SK-N-SH (cell line): Measurements from ENCODE around the gene CTSG. TPM values are rescaled to one million over a fixed set of nuclear protein-coding genes. Genes with fewer than 3 reads are reported as not detected.

Source experiments
- CTCF ChIA-PET: fragments of 300-600, 350-600 bp; formaldehyde crosslinking; extraction: SDS; loops from one replicate; lab custom pipeline; 2021; lab: Yijun Ruan, JAX
- POLR2A ChIA-PET: fragments of 350-600 bp; sonication (Branson Sonifier 250); formaldehyde crosslinking; extraction: SDS; loops from one replicate; lab custom pipeline; 2020; ENCODE audit warnings: antibody characterized with exemption, inconsistent platforms; lab: Yijun Ruan, JAX
- DNase-seq: peaks from one replicate; pipeline ENCODE4 v3.0.0; 2012
- H2AFZ ChIP-seq: fragments of 200-600 bp; sonication (generic); 2 replicates; pipeline ENCODE4 v1.8.1; 2016; ENCODE audit warnings: antibody characterized with exemption, mild to moderate bottlenecking, low read depth
- H3F3A ChIP-seq: fragments of 200-600 bp; sonication (generic); replicated peaks from 2 replicates; pipeline ENCODE3; 2016; ENCODE audit warnings: antibody characterized with exemption, mild to moderate bottlenecking; ENCODE audit not compliant: insufficient read depth
- H3K27ac ChIP-seq, 2 experiments: fragments of 200-500 bp in 1 of 2; fragments of 200-600 bp in 1 of 2; sonication (Bioruptor generic) in 1 of 2; sonication (generic), shearing (Covaris generic) in 1 of 2; 2 replicates each; pipeline versions ENCODE4 v1.5.1 to v1.6.1; 2014 to 2016; ENCODE audit warnings: low read depth in 2 of 2, inconsistent platforms in 1 of 2, low read length in 1 of 2, mild to moderate bottlenecking in 1 of 2, mixed read lengths in 1 of 2
- H3K27me3 ChIP-seq: fragments of 200-600 bp; sonication (generic), shearing (Covaris generic); 2 replicates; pipeline ENCODE4 v1.6.1; 2016; ENCODE audit warnings: mixed run types; ENCODE audit not compliant: insufficient read depth
- H3K36me3 ChIP-seq, 2 experiments: fragments of 200-500 bp in 1 of 2; fragments of 200-600 bp in 1 of 2; sonication (Bioruptor generic) in 1 of 2; sonication (generic) in 1 of 2; replicated peaks in 1 of 2; 2 replicates each; pipeline versions ENCODE3 to v1.5.1; 2014 to 2016; ENCODE audit warnings: low read length in 1 of 2, mild to moderate bottlenecking in 1 of 2; ENCODE audit not compliant: insufficient read depth in 2 of 2, control insufficient read depth in 1 of 2
- H3K4me1 ChIP-seq, 2 experiments: fragments of 200-500 bp in 1 of 2; fragments of 200-600 bp in 1 of 2; sonication (Bioruptor generic) in 1 of 2; sonication (generic), shearing (Covaris generic) in 1 of 2; 2 replicates each; pipeline versions ENCODE4 v1.5.1 to v1.6.1; 2014 to 2016; ENCODE audit warnings: low read depth in 1 of 2, low read length in 1 of 2, mixed run types in 1 of 2; ENCODE audit not compliant: insufficient read depth in 2 of 2, control insufficient read depth in 1 of 2
- H3K4me2 ChIP-seq: fragments of 200-600 bp; sonication (generic), shearing (Covaris generic); 2 replicates; pipeline ENCODE4 v1.6.1; 2017; ENCODE audit warnings: mixed run types
- H3K4me3 ChIP-seq, 2 experiments: fragments of 200-500 bp in 1 of 2; fragments of 200-600 bp in 1 of 2; sonication (Bioruptor generic) in 1 of 2; sonication (generic), shearing (Covaris generic) in 1 of 2; 2 replicates each; pipeline versions ENCODE4 v1.5.1 to v1.8.1; 2014 to 2016; ENCODE audit warnings: low read depth in 2 of 2, inconsistent platforms in 1 of 2, low read length in 1 of 2, mild to moderate bottlenecking in 1 of 2, mixed read lengths in 1 of 2, moderate library complexity in 1 of 2
- H3K79me2 ChIP-seq: fragments of 200-600 bp; sonication (generic); 2 replicates; pipeline ENCODE4 v1.8.1; 2017; ENCODE audit warnings: mild to moderate bottlenecking; ENCODE audit not compliant: insufficient read depth
- H3K9ac ChIP-seq: fragments of 200-600 bp; sonication (generic); 2 replicates; pipeline ENCODE4 v1.6.1; 2017; ENCODE audit warnings: mixed run types
- H3K9me2 ChIP-seq: fragments of 200-600 bp; sonication (generic); 2 replicates; pipeline ENCODE4 v1.6.1; 2017; ENCODE audit warnings: mixed run types
- H3K9me3 ChIP-seq: fragments of 200-600 bp; sonication (generic); 2 replicates; pipeline ENCODE4 v1.6.1; 2017; ENCODE audit warnings: mixed run types, mild to moderate bottlenecking, moderate library complexity
- H4K20me1 ChIP-seq: fragments of 200-600 bp; sonication (generic); 2 replicates; pipeline ENCODE4 v1.6.1; 2017; ENCODE audit warnings: mild to moderate bottlenecking, mixed run types; ENCODE audit not compliant: insufficient read depth
- CHD2 ChIP-seq: fragments of 150-350 bp; IDR thresholded peaks from 2 replicates; pipeline ENCODE4 v1.6.1; 2018; ENCODE audit warnings: low read length; ENCODE audit not compliant: partially characterized antibody
- EZH2phosphoT487 ChIP-seq: fragments of 200-600 bp; sonication (generic); IDR thresholded peaks from 2 replicates; pipeline ENCODE4 v1.6.1; 2017; ENCODE audit warnings: low read depth, mixed run types, mild to moderate bottlenecking, antibody characterized with exemption, moderate library complexity, borderline replicate concordance
- FOSL2 ChIP-seq: IDR thresholded peaks from 2 replicates; pipeline ENCODE4 v1.4.0; 2012; ENCODE audit warnings: low read depth, mild to moderate bottlenecking, moderate library complexity, borderline replicate concordance
- GABPA ChIP-seq: IDR thresholded peaks from 2 replicates; pipeline ENCODE4 v1.4.0; 2012; ENCODE audit warnings: low read depth, mild to moderate bottlenecking
- GATA2 ChIP-seq: sonication (generic); formaldehyde crosslinking; IDR thresholded peaks from 2 replicates; pipeline ENCODE4 v1.5.0; 2020; ENCODE audit warnings: mild to moderate bottlenecking, missing genetic modification reagents
- JUND ChIP-seq: IDR thresholded peaks from 2 replicates; pipeline ENCODE4 v1.4.0; 2012
- MEF2A ChIP-seq: IDR thresholded peaks from 2 replicates; pipeline ENCODE4 v1.4.0; 2012; ENCODE audit warnings: low read depth, borderline replicate concordance
- MXI1 ChIP-seq: IDR thresholded peaks from 2 replicates; pipeline ENCODE4 v1.6.1; 2012; ENCODE audit warnings: mild to moderate bottlenecking, low read depth, low read length, improper control_type of control experiment
- NFIC ChIP-seq: IDR thresholded peaks from 2 replicates; pipeline ENCODE4 v1.4.0; 2012; ENCODE audit warnings: borderline replicate concordance
- NRF1 ChIP-seq: IDR thresholded peaks from 2 replicates; pipeline ENCODE4 v1.6.1; 2012; ENCODE audit warnings: low read depth, mild to moderate bottlenecking, low read length
- POLR2AphosphoS5 ChIP-seq: IDR thresholded peaks from 2 replicates; pipeline ENCODE4 v1.6.1; 2012; ENCODE audit warnings: low read depth, low read length
- RAD21 ChIP-seq: IDR thresholded peaks from 2 replicates; pipeline ENCODE4 v1.6.1; 2012; ENCODE audit warnings: mild to moderate bottlenecking, low read length
- RCOR1 ChIP-seq: fragments of 150-350 bp; IDR thresholded peaks from 2 replicates; pipeline ENCODE4 v1.6.1; 2017; ENCODE audit warnings: antibody characterized with exemption, low read length
- RFX5 ChIP-seq: IDR thresholded peaks from 2 replicates; pipeline ENCODE4 v1.6.1; 2012; ENCODE audit warnings: mild to moderate bottlenecking, improper control_type of control experiment, low read length
- RXRA ChIP-seq: IDR thresholded peaks from 2 replicates; pipeline ENCODE4 v1.4.0; 2012; ENCODE audit warnings: low read depth, mild to moderate bottlenecking, borderline replicate concordance
- SMC3 ChIP-seq: IDR thresholded peaks from 2 replicates; pipeline ENCODE4 v1.6.1; 2012; ENCODE audit warnings: low read depth, low read length, improper control_type of control experiment
- TCF12 ChIP-seq: IDR thresholded peaks from 2 replicates; pipeline ENCODE4 v1.4.0; 2012
- TEAD4 ChIP-seq: IDR thresholded peaks from 2 replicates; pipeline ENCODE4 v1.4.0; 2012; ENCODE audit warnings: mild to moderate bottlenecking, borderline replicate concordance; ENCODE audit not compliant: insufficient read depth
- YY1 ChIP-seq: IDR thresholded peaks from 2 replicates; pipeline ENCODE4 v1.4.0; 2012; ENCODE audit warnings: low read depth, mild to moderate bottlenecking
- WGBS: methylation state at CpG from one replicate; pipeline ENCODE4 v1.1.6; 2017; ENCODE audit warnings: low lambda C conversion rate; 5-methylcytosine and 5-hydroxymethylcytosine counted together
- polyA plus RNA-seq, 3 experiments: library from polyadenylated mRNA; depleted of rRNA; stranded (reverse); fragments of >200 nt; gene quantifications; 2 replicates each; pipeline ENCODE4 v1.2.3, GENCODE V29; 2012
- TF ChIP-seq, protein P1 (sequence below): IDR thresholded peaks from 2 replicates; pipeline ENCODE4 v1.4.0; 2012; ENCODE audit warnings: low read depth, borderline replicate concordance
- TF ChIP-seq, protein P2 (sequence below): IDR thresholded peaks from 2 replicates; pipeline ENCODE4 v1.4.0; 2012; ENCODE audit warnings: low read depth, borderline replicate concordance
- TF ChIP-seq, protein P3 (sequence below): fragments of 150-350 bp; IDR thresholded peaks from 2 replicates; pipeline ENCODE4 v1.6.1; 2016; ENCODE audit warnings: mild to moderate bottlenecking, low read depth, low read length
- TF ChIP-seq, protein P4 (sequence below): fragments of 200-600 bp; sonication (generic); IDR thresholded peaks from 2 replicates; pipeline ENCODE4 v1.6.1; 2017; ENCODE audit warnings: antibody characterized with exemption, mild to moderate bottlenecking, moderate library complexity
- TF ChIP-seq, protein P5 (sequence below): fragments of 150-350 bp; IDR thresholded peaks from 2 replicates; pipeline ENCODE4 v1.6.1; 2017; ENCODE audit warnings: antibody characterized with exemption, low read length, low read depth, borderline replicate concordance

The CTSG gene
- polyA plus RNA-seq, 1 of the 3 experiments (the other 2 are of a cell fraction) = not detected

DNA sequence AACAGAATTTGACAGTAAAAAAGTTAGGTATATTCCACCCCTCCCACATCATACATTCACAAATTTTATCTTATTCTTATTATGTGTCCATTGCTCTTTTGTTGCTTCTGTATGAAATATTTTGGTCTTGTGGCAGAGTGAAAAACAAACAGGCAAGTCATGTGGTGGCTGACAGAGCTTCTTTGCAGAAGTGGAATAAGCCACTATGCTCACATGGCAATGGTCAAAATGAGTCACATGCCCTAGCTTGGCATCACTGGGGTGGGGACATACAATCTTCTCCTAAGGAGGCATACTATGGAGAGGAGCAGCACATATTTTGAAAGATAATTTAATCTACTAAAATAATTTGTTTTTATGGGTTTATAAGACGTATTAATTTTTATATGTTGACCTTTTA is 40.3 kb downstream of the CTSG start:
- Histone ChIP-seq H3K36me3 (no peaks in the 10 kb centered on the region), H3K27ac (no peak overlapping the region), H3K4me2 (no peak overlapping the region), H3K9me3 (no peaks in the 10 kb centered on the region), H3K9ac (no peak overlapping the region), H3K4me3 (no peak overlapping the region), H4K20me1 (no peaks in the 10 kb centered on the region), H3K4me1 (no peaks in the 10 kb centered on the region), H2AFZ (no peak overlapping the region), H3K9me2 (no peaks in the 10 kb centered on the region), H3K27me3 (no peaks in the 10 kb centered on the region), H3F3A (no peaks in the 10 kb centered on the region), H3K79me2 (no peaks in the 10 kb centered on the region)
- 2% methylated on average over 1 of the region's 1 CpG for WGBS
- ChIA-PET POLR2A (no interaction called here), CTCF (no interaction called here)
- no peak for DNase-seq
- no peak for TF ChIP-seq TEAD4
- no peak for TF ChIP-seq GABPA
- no peak for TF ChIP-seq CHD2
- TF ChIP-seq RFX5 = no peak
- TF ChIP-seq, protein P1, sequence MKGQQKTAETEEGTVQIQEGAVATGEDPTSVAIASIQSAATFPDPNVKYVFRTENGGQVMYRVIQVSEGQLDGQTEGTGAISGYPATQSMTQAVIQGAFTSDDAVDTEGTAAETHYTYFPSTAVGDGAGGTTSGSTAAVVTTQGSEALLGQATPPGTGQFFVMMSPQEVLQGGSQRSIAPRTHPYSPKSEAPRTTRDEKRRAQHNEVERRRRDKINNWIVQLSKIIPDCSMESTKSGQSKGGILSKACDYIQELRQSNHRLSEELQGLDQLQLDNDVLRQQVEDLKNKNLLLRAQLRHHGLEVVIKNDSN = no peak
- TF ChIP-seq TCF12 = no peak
- no peak for TF ChIP-seq YY1
- no peak for TF ChIP-seq MEF2A
- TF ChIP-seq SMC3 = no peak
- TF ChIP-seq, protein P2, sequence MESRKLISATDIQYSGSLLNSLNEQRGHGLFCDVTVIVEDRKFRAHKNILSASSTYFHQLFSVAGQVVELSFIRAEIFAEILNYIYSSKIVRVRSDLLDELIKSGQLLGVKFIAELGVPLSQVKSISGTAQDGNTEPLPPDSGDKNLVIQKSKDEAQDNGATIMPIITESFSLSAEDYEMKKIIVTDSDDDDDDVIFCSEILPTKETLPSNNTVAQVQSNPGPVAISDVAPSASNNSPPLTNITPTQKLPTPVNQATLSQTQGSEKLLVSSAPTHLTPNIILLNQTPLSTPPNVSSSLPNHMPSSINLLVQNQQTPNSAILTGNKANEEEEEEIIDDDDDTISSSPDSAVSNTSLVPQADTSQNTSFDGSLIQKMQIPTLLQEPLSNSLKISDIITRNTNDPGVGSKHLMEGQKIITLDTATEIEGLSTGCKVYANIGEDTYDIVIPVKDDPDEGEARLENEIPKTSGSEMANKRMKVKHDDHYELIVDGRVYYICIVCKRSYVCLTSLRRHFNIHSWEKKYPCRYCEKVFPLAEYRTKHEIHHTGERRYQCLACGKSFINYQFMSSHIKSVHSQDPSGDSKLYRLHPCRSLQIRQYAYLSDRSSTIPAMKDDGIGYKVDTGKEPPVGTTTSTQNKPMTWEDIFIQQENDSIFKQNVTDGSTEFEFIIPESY = no peak

DNA sequence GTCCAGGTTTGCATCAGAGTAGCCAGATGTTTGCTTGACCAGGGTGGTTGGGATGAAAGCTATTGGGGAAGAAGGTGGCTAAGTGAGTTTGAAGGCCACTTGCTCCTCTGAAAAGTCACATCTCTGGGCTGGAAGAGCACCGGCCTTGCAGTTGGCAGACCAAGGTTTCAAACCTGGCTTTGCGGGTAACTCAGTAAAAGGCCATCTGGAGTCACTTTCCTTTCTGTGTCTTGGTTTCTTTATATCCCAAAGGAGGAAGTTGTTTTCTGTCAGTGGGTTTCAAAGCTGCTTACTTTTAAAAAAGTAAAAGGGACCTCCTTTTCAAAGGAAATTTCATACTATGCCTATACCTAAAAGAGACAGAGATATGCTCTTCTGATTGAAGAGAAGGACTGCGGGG is 41.8 kb downstream of the CTSG start:
- ChIA-PET POLR2A (interaction anchor here (0.5 kb wide), 1 partner anchor 244 kb away, joined by 3 read pairs; no protein-coding TSS in a partner anchor), CTCF (no interaction called here)
- no peaks in the 10 kb centered on the region for H3K79me2 ChIP-seq

More for the DNA sequence above, 41.8 kb downstream of the CTSG start:
- Histone ChIP-seq H3K4me3 (no peak overlapping the region), H3K9me2 (no peaks in the 10 kb centered on the region), H3K9ac (no peak overlapping the region)
- TF ChIP-seq JUND (no peak), EZH2phosphoT487 (no peak), FOSL2 (no peak), RAD21 (no peak), MXI1 (no peak), RFX5 (no peak), POLR2AphosphoS5 (no peak), NRF1 (no peak), RXRA (no peak), GATA2 (CRISPR knock-in tag) (no peak), RCOR1 (no peak), NFIC (no peak)
- TF ChIP-seq, protein P3, sequence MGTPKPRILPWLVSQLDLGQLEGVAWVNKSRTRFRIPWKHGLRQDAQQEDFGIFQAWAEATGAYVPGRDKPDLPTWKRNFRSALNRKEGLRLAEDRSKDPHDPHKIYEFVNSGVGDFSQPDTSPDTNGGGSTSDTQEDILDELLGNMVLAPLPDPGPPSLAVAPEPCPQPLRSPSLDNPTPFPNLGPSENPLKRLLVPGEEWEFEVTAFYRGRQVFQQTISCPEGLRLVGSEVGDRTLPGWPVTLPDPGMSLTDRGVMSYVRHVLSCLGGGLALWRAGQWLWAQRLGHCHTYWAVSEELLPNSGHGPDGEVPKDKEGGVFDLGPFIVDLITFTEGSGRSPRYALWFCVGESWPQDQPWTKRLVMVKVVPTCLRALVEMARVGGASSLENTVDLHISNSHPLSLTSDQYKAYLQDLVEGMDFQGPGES = no peak
- TF ChIP-seq, protein P4, sequence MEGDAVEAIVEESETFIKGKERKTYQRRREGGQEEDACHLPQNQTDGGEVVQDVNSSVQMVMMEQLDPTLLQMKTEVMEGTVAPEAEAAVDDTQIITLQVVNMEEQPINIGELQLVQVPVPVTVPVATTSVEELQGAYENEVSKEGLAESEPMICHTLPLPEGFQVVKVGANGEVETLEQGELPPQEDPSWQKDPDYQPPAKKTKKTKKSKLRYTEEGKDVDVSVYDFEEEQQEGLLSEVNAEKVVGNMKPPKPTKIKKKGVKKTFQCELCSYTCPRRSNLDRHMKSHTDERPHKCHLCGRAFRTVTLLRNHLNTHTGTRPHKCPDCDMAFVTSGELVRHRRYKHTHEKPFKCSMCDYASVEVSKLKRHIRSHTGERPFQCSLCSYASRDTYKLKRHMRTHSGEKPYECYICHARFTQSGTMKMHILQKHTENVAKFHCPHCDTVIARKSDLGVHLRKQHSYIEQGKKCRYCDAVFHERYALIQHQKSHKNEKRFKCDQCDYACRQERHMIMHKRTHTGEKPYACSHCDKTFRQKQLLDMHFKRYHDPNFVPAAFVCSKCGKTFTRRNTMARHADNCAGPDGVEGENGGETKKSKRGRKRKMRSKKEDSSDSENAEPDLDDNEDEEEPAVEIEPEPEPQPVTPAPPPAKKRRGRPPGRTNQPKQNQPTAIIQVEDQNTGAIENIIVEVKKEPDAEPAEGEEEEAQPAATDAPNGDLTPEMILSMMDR = no peak
- TF ChIP-seq, protein P5, sequence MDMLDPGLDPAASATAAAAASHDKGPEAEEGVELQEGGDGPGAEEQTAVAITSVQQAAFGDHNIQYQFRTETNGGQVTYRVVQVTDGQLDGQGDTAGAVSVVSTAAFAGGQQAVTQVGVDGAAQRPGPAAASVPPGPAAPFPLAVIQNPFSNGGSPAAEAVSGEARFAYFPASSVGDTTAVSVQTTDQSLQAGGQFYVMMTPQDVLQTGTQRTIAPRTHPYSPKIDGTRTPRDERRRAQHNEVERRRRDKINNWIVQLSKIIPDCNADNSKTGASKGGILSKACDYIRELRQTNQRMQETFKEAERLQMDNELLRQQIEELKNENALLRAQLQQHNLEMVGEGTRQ = no peak
- TF ChIP-seq, all 33 proteins: peak for 0
- H3F3A ChIP-seq = no peaks in the 10 kb centered on the region
- no peak overlapping the region for H2AFZ ChIP-seq
- H3K4me2 ChIP-seq = no peak overlapping the region
- H4K20me1 ChIP-seq = no peaks in the 10 kb centered on the region
- no peaks in the 10 kb centered on the region for H3K27me3 ChIP-seq
- no peak for DNase-seq
- no peak overlapping the region for H3K27ac ChIP-seq
- H3K9me3 ChIP-seq = no peaks in the 10 kb centered on the region
- H3K4me1 ChIP-seq = no peaks in the 10 kb centered on the region
- WGBS = 11% methylated on average over 3 of the region's 3 CpGs
- H3K36me3 ChIP-seq = no peaks in the 10 kb centered on the region
